ENCODE data around the gene TMEM87B.
A peak's percentile ranks its signal among the peaks of the same experiment; 100 is the strongest.
"Not testable (repeated sequence)": the region's sequence is repeated elsewhere in the genome, so short reads cannot be mapped to it uniquely, and the experiment has no call there.

The TMEM87B gene

DNA sequence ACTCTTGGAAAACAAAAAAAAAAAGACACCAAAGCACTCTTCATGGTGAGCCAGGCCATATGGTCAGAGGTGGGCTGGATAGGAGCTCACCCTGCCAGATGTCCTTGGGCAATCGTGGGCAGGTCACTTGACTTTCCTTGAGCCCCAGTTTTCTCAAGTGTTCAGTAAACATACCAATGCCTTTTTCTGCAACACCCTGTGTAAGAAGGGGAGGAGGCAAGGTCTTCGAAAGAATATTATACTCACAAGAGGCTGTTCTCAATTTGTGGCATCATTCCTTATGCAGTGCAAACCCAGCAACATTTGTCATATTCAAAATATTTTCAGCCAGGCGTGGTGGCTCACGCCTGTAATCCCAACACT is 22.9 kb upstream of the TMEM87B start:
- no peak overlapping the region for H3K4me3 ChIP-seq (ENCODE audit: low read depth, low read length)
- no peak for DNase-seq (ENCODE audit: low read depth, low spot score)
- in situ Hi-C loops (cut with HindIII; ENCODE audit: low sequenced_read_pairs) = no loop called here
- TF ChIP-seq, protein P1, sequence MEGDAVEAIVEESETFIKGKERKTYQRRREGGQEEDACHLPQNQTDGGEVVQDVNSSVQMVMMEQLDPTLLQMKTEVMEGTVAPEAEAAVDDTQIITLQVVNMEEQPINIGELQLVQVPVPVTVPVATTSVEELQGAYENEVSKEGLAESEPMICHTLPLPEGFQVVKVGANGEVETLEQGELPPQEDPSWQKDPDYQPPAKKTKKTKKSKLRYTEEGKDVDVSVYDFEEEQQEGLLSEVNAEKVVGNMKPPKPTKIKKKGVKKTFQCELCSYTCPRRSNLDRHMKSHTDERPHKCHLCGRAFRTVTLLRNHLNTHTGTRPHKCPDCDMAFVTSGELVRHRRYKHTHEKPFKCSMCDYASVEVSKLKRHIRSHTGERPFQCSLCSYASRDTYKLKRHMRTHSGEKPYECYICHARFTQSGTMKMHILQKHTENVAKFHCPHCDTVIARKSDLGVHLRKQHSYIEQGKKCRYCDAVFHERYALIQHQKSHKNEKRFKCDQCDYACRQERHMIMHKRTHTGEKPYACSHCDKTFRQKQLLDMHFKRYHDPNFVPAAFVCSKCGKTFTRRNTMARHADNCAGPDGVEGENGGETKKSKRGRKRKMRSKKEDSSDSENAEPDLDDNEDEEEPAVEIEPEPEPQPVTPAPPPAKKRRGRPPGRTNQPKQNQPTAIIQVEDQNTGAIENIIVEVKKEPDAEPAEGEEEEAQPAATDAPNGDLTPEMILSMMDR (IDR thresholded peaks at IDR 0.05; ENCODE audit: low read depth, low read length) = no peak

DNA sequence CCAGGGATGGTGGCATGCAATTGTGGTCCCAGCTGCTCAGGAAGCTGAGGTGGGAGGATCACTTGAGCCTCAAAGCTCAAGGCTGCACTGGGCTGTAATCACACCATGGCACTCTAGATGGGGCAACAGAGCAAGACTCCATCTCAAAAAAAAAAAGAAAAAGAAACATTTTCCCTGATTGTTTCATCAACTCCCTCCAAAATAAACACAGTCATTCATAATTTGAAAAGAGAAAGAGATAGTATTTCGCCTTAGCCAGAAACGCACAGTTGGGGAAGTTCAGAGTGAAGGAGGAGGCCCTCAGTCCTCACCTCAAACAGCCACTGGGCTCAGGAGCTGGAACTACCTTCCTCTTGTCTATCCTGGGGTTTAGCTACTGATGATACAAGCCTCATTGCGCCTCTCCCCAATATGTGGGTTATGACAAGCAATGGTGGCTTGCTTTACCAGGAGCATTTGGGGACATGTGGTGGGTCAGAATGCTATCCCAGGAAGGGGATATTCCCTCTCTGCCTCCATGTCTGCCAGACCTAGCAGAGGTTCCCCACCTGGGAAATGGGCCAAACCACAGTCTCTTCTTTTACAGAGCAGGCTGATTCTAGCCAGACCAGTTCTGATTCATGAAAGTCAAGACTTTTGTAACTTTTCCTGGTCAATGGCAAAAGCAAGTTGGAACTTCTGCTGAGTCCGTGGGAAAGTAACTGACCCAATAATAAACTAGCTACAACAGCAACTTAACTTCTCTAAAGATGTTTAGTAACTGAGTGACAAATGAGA is 22.2 kb upstream of the TMEM87B start:
- TF ChIP-seq, protein P1 (IDR thresholded peaks at IDR 0.05; ENCODE audit: low read depth, low read length) = peak; percentile 17
- no peak overlapping the region for H3K4me3 ChIP-seq (ENCODE audit: low read depth, low read length)
- in situ Hi-C loops (cut with HindIII; ENCODE audit: low sequenced_read_pairs) = no loop called here
- peak; percentile 79 for DNase-seq (ENCODE audit: low read depth, low spot score)

DNA sequence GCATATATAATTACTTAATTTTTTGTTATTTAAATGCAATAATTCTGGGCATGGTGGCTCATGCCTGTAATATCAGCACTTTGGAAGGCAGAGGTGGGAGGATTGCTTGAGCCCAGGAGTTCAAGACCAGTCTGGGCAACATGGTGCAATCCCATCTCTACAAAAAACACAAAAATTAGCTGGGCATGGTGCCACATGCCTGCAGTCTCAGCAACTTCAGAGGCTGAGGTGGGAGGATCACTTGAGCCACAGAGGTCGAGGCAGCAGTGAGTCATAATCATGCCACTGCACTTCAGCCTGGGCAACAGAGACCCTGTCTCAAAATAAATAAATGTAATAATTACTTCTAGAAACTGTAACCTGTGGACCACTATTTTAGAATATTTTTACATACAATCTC is 21.5 kb upstream of the TMEM87B start:
- TF ChIP-seq, protein P1 (IDR thresholded peaks at IDR 0.05; ENCODE audit: low read depth, low read length) = no peak
- no peak overlapping the region for H3K4me3 ChIP-seq (ENCODE audit: low read depth, low read length)
- in situ Hi-C loops (cut with HindIII; ENCODE audit: low sequenced_read_pairs) = no loop called here
- peak; percentile 46 for DNase-seq (ENCODE audit: low read depth, low spot score)

DNA sequence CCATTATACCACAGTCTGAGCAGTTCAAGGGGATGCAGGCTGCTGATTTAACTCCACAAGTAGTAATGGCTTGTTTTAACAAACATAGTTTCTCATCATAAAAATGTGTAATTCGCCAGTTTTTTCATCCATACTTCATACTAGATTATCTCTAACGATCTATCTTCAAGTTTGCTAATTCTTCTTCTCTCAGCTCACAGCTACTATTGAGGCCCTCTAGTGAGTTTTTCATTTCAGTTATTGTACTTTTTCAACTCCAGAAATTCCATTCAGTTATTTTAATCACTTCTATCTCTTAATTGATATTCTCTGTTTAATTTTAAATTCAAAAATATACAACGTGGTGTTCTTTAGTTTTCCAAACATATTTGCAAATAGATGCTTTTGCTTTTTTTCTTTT is 20.1 kb upstream of the TMEM87B start:
- H3K4me3 ChIP-seq (ENCODE audit: low read depth, low read length) = no peak overlapping the region
- in situ Hi-C loops (cut with HindIII; ENCODE audit: low sequenced_read_pairs) = no loop called here
- no peak for DNase-seq (ENCODE audit: low read depth, low spot score)
- TF ChIP-seq, protein P1 (IDR thresholded peaks at IDR 0.05; ENCODE audit: low read depth, low read length) = no peak

DNA sequence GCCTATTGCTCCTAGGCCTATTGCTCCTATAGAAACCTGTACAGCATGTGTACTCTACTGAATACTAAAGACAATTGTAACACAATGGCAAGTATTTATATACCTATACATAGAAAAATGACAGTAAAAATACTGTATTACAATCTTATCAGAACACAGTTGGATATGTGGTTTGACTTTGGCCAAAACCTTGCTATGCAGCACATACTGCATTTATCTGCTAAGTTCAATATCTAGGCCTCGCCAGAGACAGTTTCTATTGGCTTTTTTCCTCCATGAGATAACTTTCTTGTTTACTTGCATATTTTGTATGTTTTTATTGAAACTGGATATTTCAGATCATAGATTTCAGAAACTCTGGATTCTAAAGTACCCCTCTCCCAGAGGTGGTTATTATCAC is 19.3 kb upstream of the TMEM87B start:
- in situ Hi-C loops (cut with HindIII; ENCODE audit: low sequenced_read_pairs) = no loop called here

DNA sequence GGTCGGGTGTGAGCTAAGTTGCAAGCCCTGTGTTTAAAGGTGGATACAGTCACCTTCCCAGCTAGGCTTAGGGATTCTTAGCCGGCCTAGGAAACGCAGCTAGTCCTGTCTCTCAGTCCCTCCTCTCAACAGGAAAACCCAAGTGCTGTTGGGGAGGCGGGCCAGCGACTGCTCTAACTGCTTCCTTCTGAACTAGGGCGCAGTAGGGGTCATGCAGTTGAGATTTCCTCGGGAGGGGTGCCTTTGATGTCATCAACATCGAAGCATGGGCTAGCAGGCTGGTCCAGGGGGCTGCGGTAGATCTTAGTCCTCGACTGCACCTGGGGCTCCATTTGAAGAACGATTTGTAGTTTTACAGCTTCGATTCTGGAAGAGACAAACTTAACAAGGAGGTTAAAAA is 15.5 kb upstream of the TMEM87B start:
- DNase-seq (ENCODE audit: low read depth, low spot score); H3K4me3 ChIP-seq (ENCODE audit: low read depth, low read length); in situ Hi-C loops (cut with HindIII; ENCODE audit: low sequenced_read_pairs): not testable (repeated sequence)

More for the DNA sequence above, 19.3 kb upstream of the TMEM87B start:
- TF ChIP-seq, protein P1 (IDR thresholded peaks at IDR 0.05; ENCODE audit: low read depth, low read length) = no peak
- H3K4me3 ChIP-seq (ENCODE audit: low read depth, low read length) = no peak overlapping the region
- DNase-seq (ENCODE audit: low read depth, low spot score) = no peak

DNA sequence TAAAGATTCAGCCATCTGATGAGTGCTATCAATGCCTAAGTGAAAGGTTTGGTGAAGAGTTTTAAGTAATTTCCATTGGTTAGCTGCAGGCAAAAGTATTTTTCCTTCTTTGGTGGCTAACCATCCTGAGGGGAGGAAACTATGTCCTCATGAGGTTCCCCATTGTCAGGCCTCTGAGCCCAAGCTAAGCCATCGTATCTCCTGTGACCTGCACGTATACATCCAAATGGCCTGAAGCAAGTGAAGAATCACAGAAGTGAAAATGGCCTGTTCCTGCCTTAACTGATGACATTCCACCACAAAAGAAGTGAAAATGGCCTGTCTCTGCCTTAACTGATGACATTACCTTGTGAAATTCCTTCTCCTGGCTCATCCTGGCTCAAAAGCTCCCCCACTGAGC is 15.0 kb upstream of the TMEM87B start:
- H3K4me3 ChIP-seq (ENCODE audit: low read depth, low read length); DNase-seq (ENCODE audit: low read depth, low spot score); in situ Hi-C loops (cut with HindIII; ENCODE audit: low sequenced_read_pairs): not testable (repeated sequence)

DNA sequence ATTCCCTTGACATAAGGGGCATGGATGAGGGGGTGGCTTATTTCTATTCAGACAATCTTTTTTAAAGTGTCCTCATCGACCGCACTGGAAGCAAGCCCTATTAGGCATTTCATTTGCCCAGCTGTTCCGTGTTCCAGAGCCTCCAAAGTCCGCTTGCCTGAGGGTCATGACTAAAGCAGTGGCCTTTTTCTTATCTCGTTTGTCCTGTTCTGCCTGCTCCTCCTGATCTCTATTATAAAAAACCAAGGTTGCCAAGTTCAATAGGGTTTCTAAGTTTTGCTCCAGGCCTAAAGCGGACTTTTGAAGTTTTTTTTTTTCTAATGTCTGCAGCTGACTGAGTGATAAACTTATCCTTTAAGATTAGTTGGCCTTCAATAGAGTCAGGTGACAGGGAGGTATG is 13.6 kb upstream of the TMEM87B start:
- H3K4me3 ChIP-seq (ENCODE audit: low read depth, low read length); DNase-seq (ENCODE audit: low read depth, low spot score); in situ Hi-C loops (cut with HindIII; ENCODE audit: low sequenced_read_pairs): not testable (repeated sequence)
